Hematopoietic multipotent progenitor cell treated with erythropoietin and hydrocortisone succinate and interleukin-3 and kit ligand, for 17 days (in vitro differentiated cells): ENCODE measurements around the gene NUCKS1.

Experiments
- DNase-seq: peaks from one replicate; pipeline ENCODE4 v3.0.0-alpha.2; 2015; ENCODE audit warnings: low spot score

Gene NUCKS1

GRCh38 chr1:205669341-205670149 is 80.4 kb downstream of the NUCKS1 start:
- peak; percentile 45 for DNase-seq

GRCh38 chr1:205668951-205669340 is 81.0 kb downstream of the NUCKS1 start:
- no peak for DNase-seq

- DNase-seq, result no peak
Measured at GRCh38 chr1:205667909-205668643, 81.9 kb downstream of the NUCKS1 start.

GRCh38 chr1:205666372-205667166 is 83.4 kb downstream of the NUCKS1 start:
- DNase-seq, result no peak

- no peak for DNase-seq
Measured at GRCh38 chr1:205665201-205666045, 84.6 kb downstream of the NUCKS1 start.

GRCh38 chr1:205664399-205665017 is 85.5 kb downstream of the NUCKS1 start:
- no peak for DNase-seq

GRCh38 chr1:205663286-205663936 is 86.6 kb downstream of the NUCKS1 start:
- DNase-seq, result no peak
